Spleen (tissue), 7 donors: ENCODE measurements around the gene ICAM1.

ENCODE experiments used
- POLR2AphosphoS5 ChIP-seq, 3 donors: sonication (generic); formaldehyde crosslinking; IDR thresholded peaks; one replicate each; pipeline ENCODE4 v1.5.1; 2017; ENCODE audit warnings: antibody characterized with exemption in 3 of 3
- TF ChIP-seq, protein P1 (sequence below), 11 experiments: fragments of 200-600 bp in 7 of 11; fragments of 450-650 bp in 4 of 11; sonication (generic) in 4 of 11; IDR thresholded peaks in 8 of 11; conservative IDR thresholded peaks in 3 of 11; 1 replicate in 7 of 11; 2 replicates in 4 of 11; pipeline versions ENCODE4 v1.4.0 to v1.8.0; 2016 to 2021; ENCODE audit warnings: antibody characterized with exemption in 11 of 11, inconsistent platforms in 4 of 11, mild to moderate bottlenecking in 1 of 11
- donor health status: DM: no; HTN: no; CAD: no; lungs with moderate emphysema.
- donor health status: DM: no; HTN: no; CAD: no.
- donor health status: DM: no; HTN: no; CAD: no.

DNA sequence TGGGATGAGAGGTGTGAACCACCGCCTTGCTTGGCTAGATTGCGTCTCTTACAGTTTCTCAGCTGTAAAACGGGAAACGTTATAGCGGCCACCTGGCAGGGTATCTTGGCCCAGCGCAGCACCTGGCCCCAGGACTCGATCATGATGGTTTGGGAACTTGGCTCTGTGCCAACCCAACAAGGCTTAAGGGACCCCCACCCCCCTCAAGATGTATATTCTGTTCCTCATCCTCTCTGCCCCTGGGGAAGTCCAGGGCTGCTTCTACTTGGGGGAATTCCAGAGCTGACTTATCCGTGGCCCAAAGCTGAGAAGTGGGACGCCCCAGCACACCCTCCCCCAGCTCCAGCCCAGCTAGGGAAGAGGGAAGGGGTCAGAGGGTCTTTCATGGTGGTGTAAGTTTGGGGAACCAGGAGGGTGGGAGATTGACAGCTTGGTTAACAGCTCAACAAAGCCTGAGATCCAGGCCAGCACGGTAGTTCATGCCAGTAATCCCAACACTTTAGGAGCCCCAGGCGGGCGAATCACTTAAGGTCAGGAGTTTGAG is 695 bp downstream of the ICAM1 start:
- TF ChIP-seq, protein P1, sequence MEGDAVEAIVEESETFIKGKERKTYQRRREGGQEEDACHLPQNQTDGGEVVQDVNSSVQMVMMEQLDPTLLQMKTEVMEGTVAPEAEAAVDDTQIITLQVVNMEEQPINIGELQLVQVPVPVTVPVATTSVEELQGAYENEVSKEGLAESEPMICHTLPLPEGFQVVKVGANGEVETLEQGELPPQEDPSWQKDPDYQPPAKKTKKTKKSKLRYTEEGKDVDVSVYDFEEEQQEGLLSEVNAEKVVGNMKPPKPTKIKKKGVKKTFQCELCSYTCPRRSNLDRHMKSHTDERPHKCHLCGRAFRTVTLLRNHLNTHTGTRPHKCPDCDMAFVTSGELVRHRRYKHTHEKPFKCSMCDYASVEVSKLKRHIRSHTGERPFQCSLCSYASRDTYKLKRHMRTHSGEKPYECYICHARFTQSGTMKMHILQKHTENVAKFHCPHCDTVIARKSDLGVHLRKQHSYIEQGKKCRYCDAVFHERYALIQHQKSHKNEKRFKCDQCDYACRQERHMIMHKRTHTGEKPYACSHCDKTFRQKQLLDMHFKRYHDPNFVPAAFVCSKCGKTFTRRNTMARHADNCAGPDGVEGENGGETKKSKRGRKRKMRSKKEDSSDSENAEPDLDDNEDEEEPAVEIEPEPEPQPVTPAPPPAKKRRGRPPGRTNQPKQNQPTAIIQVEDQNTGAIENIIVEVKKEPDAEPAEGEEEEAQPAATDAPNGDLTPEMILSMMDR (IDR thresholded peaks at IDR 0.05 in 8 of 11, conservative IDR thresholded peaks at IDR 0.05 in 3 of 11) = no peak
- no peak for TF ChIP-seq POLR2AphosphoS5 (IDR thresholded peaks at IDR 0.05)
